K562 (cell line): ENCODE measurements around the gene PLEKHG4B. TPM values are rescaled to one million over a fixed set of nuclear protein-coding genes. Genes with fewer than 3 reads are reported as not detected.

Experiments used
- ATAC-seq: fragments of 200-7000 bp; cut with Tn5 transposase; 3 replicates; pipeline ENCODE4 v1.9.1; 2020; ENCODE audit warnings: moderate library complexity
- BruUV-seq: library from RNA; stranded (reverse); fragments of 400-500 nt; replicated peaks from 2 replicates; lab custom pipeline; 2021; lab: Mats Ljungman, UMichigan
- CTCF ChIA-PET: fragments of 300-600 bp; formaldehyde crosslinking; extraction: SDS; loops from one replicate; lab custom pipeline; 2021; ENCODE audit warnings: low intra/inter-chr PET ratio; lab: Yijun Ruan, JAX
- POLR2A ChIA-PET: fragments of 300-600, 350-650 bp; sonication (Branson Sonifier 250); formaldehyde crosslinking; extraction: SDS; loops from one replicate; lab custom pipeline; 2021; ENCODE audit warnings: antibody characterized with exemption, inconsistent platforms; lab: Yijun Ruan, JAX
- DNase-seq, 4 experiments: peaks; one replicate each; pipeline versions ENCODE4 v3.0.0 to v3.0.0-alpha.2; 2011 to 2018; ENCODE audit warnings: low spot score in 3 of 4, mixed read lengths in 3 of 4; ENCODE audit errors: extremely low read depth in 1 of 4
- FAIRE-seq: peaks from 2 replicates; lab custom pipeline; 2011; peaks lifted over from hg19 to GRCh38; lab: Jason Lieb, UNC
- H2AFZ ChIP-seq: 2 replicates; pipeline ENCODE4 v1.6.0; 2011; ENCODE audit warnings: low read depth, low read length, control low read depth, inconsistent platforms
- H3K27ac ChIP-seq: fragments of 200-600 bp; 3 replicates; pipeline ENCODE4 v1.8.0; 2011; ENCODE audit warnings: low read depth, mild to moderate bottlenecking, control low read depth, inconsistent platforms, low read length, moderate library complexity, mixed read lengths; ENCODE audit errors: extremely low read depth
- H3K27me3 ChIP-seq, 2 experiments: fragments of 300-600 bp in 1 of 2; 2 replicates in 1 of 2; 3 replicates in 1 of 2; pipeline versions ENCODE4 v1.6.0 to v1.8.0; 2011; ENCODE audit warnings: inconsistent platforms in 2 of 2, low read length in 2 of 2, mild to moderate bottlenecking in 1 of 2, mixed read lengths in 1 of 2, moderate library complexity in 1 of 2; ENCODE audit not compliant: control insufficient read depth in 2 of 2, insufficient read depth in 2 of 2
- H3K36me3 ChIP-seq: fragments of 300-600 bp; 3 replicates; pipeline ENCODE4 v1.8.0; 2011; ENCODE audit warnings: mild to moderate bottlenecking, low read length, inconsistent platforms; ENCODE audit not compliant: control insufficient read depth, insufficient read depth
- H3K4me1 ChIP-seq, 2 experiments: fragments of 200-600 bp in 1 of 2; replicated peaks in 1 of 2; 2 replicates in 1 of 2; 3 replicates in 1 of 2; pipeline versions ENCODE4 v1.5.1 to v1.8.0; 2011; ENCODE audit warnings: inconsistent platforms in 2 of 2, low read length in 2 of 2, mild to moderate bottlenecking in 1 of 2, mixed read lengths in 1 of 2, moderate library complexity in 1 of 2; ENCODE audit not compliant: control insufficient read depth in 2 of 2, insufficient read depth in 2 of 2
- H3K4me2 ChIP-seq: 2 replicates; pipeline ENCODE4 v1.6.1; 2011; ENCODE audit warnings: low read length, control low read depth, inconsistent platforms, mixed read lengths; ENCODE audit not compliant: insufficient read depth
- H3K4me3 ChIP-seq: fragments of 200-600 bp; sonication (generic), shearing (Covaris generic); 2 replicates; pipeline ENCODE4 v1.5.1; 2016; ENCODE audit warnings: control low read depth, inconsistent platforms
- H3K79me2 ChIP-seq: fragments of 200-600 bp; 3 replicates; pipeline ENCODE4 v1.8.0; 2011; ENCODE audit warnings: low read length, inconsistent platforms; ENCODE audit not compliant: control insufficient read depth, insufficient read depth
- H3K9ac ChIP-seq, 2 experiments: 2 replicates each; pipeline versions ENCODE4 v1.6.0 to v1.6.1; 2011; ENCODE audit warnings: low read depth in 2 of 2, low read length in 2 of 2, control low read depth in 1 of 2, inconsistent platforms in 1 of 2, mild to moderate bottlenecking in 1 of 2, mixed read lengths in 1 of 2; ENCODE audit not compliant: insufficient read depth in 1 of 2
- H3K9me1 ChIP-seq: one replicate; pipeline ENCODE4 v1.6.0; 2011; ENCODE audit warnings: inconsistent platforms, mild to moderate bottlenecking, low read length, moderate library complexity; ENCODE audit not compliant: control insufficient read depth, insufficient read depth
- H3K9me3 ChIP-seq: replicated peaks from 2 replicates; pipeline ENCODE4 v1.5.1; 2011; ENCODE audit warnings: low read depth, low read length, inconsistent platforms; ENCODE audit not compliant: control insufficient read depth, insufficient read depth
- H4K20me1 ChIP-seq: replicated peaks from 2 replicates; pipeline ENCODE4 v1.6.1; 2011; ENCODE audit warnings: low read length, inconsistent platforms, mixed read lengths; ENCODE audit not compliant: control insufficient read depth, insufficient read depth
- CTBP1 ChIP-seq: fragments of 450-650 bp; IDR thresholded peaks from 2 replicates; pipeline ENCODE4 v1.6.1; 2016; ENCODE audit warnings: borderline replicate concordance
- DIDO1 ChIP-seq: fragments of 450-650 bp; IDR thresholded peaks from 2 replicates; pipeline ENCODE4 v1.6.1; 2016; ENCODE audit warnings: low read depth, missing biosample characterization, missing genetic modification characterization
- FOXM1 ChIP-seq, 2 experiments: fragments of 450-650 bp in 1 of 2; sonication (generic) in 1 of 2; formaldehyde crosslinking in 1 of 2; IDR thresholded peaks; 2 replicates each; pipeline versions ENCODE4 v1.6.1 to v1.9.0; 2017 to 2022; ENCODE audit warnings: low read depth in 2 of 2, mild to moderate bottlenecking in 2 of 2, missing genetic modification reagents in 1 of 2, moderate library complexity in 1 of 2
- ILF3 ChIP-seq: fragments of 450-650 bp; IDR thresholded peaks from 2 replicates; pipeline ENCODE4 v1.6.1; 2018; ENCODE audit warnings: antibody characterized with exemption, mild to moderate bottlenecking, moderate library complexity, borderline replicate concordance
- PHB ChIP-seq: fragments of 250-450 bp; sonication (Bioruptor Pico); IDR thresholded peaks from 2 replicates; pipeline ENCODE4 v1.5.0; 2021
- PPARD ChIP-seq: fragments of 250-450 bp; sonication (Bioruptor Pico); IDR thresholded peaks from 2 replicates; pipeline ENCODE4 v1.8.0; 2022; ENCODE audit warnings: inconsistent platforms, mild to moderate bottlenecking, moderate library complexity
- RBM15 ChIP-seq: fragments of 200-400 bp; formaldehyde crosslinking; IDR thresholded peaks from 2 replicates; pipeline ENCODE4 v1.6.1; 2018; ENCODE audit warnings: mild to moderate bottlenecking, low read length, moderate library complexity; ENCODE audit not compliant: insufficient read depth
- RCOR1 ChIP-seq, 2 experiments: IDR thresholded peaks; 2 replicates each; pipeline ENCODE4 v1.6.1; 2012; ENCODE audit warnings: low read depth in 2 of 2, low read length in 2 of 2, borderline replicate concordance in 1 of 2, improper control_type of control experiment in 1 of 2
- SLC30A9 ChIP-seq: fragments of 250-450 bp; sonication (Bioruptor Pico); IDR thresholded peaks from 2 replicates; pipeline ENCODE4 v1.8.0; 2022; ENCODE audit warnings: mild to moderate bottlenecking, moderate library complexity
- SRF ChIP-seq, 2 experiments: fragments of 250-450, 450-650 bp in 1 of 2; sonication (Bioruptor Pico) in 1 of 2; sonication (generic) in 1 of 2; formaldehyde crosslinking; IDR thresholded peaks; 2 replicates each; pipeline versions ENCODE4 v1.5.0 to v1.5.1; 2020 to 2022; ENCODE audit warnings: mild to moderate bottlenecking in 1 of 2, missing genetic modification reagents in 1 of 2
- ZNF318 ChIP-seq, 2 experiments: fragments of 450-650 bp; IDR thresholded peaks; 2 replicates each; pipeline ENCODE4 v1.6.1; 2016; ENCODE audit warnings: mild to moderate bottlenecking in 2 of 2, borderline replicate concordance in 1 of 2, low read depth in 1 of 2, moderate library complexity in 1 of 2
- ZNF764 ChIP-seq: fragments of 250-450 bp; sonication (Bioruptor Pico); IDR thresholded peaks from 2 replicates; pipeline ENCODE4 v1.4.0; 2020; ENCODE audit warnings: low read depth, mild to moderate bottlenecking, moderate library complexity
- ZNF766 ChIP-seq: fragments of 200-800 bp; sonication (Bioruptor generic); conservative IDR thresholded peaks from 2 replicates; pipeline ENCODE4 v1.6.1; 2016; ENCODE audit warnings: missing genetic modification characterization, missing compliant biosample characterization
- ZSCAN32 ChIP-seq: fragments of 450-650 bp; formaldehyde crosslinking; IDR thresholded peaks from 2 replicates; pipeline ENCODE4 v1.4.0; 2020; ENCODE audit warnings: mild to moderate bottlenecking, moderate library complexity
- WGBS: fragments of 100-300 bp; shearing (Covaris generic); methylation state at CpG from one replicate; pipeline ENCODE4 v1.1.6; 2016; ENCODE audit warnings: low coverage, mixed read lengths; ENCODE audit not compliant: insufficient coverage; ENCODE audit errors: missing lambda C conversion rate; 5-methylcytosine and 5-hydroxymethylcytosine counted together
- in situ Hi-C: fragments of 300-500 bp; cut with MboI; formaldehyde crosslinking; loops from 4 replicates; pipeline ENCODE4 v1.15.0; 2018; ENCODE audit warnings: inconsistent platforms, mixed read lengths
- intact Hi-C: fragments of 100-400 bp; cut with micrococcal nuclease; formaldehyde crosslinking; loops from 2 replicates; pipeline ENCODE4 v1.14.2; 2022
- polyA plus RNA-seq, 8 experiments: library from polyadenylated mRNA; depleted of rRNA in 4 of 8; stranded (reverse) in 5 of 8; unstranded in 3 of 8; fragments of >200 nt; fragmentation: Nextera tagmentation in 2 of 8; fragmentation: Illumina TruSeq in 1 of 8; extraction: Ambion mirVana in 2 of 8; extraction: Trizol in 1 of 8; gene quantifications; 2 replicates each; pipeline versions ENCODE4 v1.2.1 to v1.2.3, GENCODE V29; 2011 to 2014; ENCODE audit warnings: inconsistent platforms in 1 of 8, missing spikeins in 1 of 8
- total RNA-seq, 7 experiments: library from RNA; depleted of rRNA in 6 of 7; stranded (reverse); fragments of >200 nt in 6 of 7; fragmentation: Illumina TruSeq in 2 of 7; extraction: Trizol in 2 of 7; gene quantifications; 2 replicates each; pipeline versions ENCODE4 v1.2.1 to v1.2.3, GENCODE V29; 2011 to 2021; ENCODE audit warnings: low replicate concordance in 1 of 7

PLEKHG4B gene
- total and polyA plus RNA-seq, 9 of the 15 experiments (the other 6 are each of a cell fraction or from before 2014, with no cell fraction given): 0.02 TPM; not detected in 8

- no peaks in the 10 kb centered on the region for H3K79me2 ChIP-seq
- BruUV-seq: no TSS peak
- H3K27me3 ChIP-seq: peaks cover 77 to 82% of the 10 kb centered on the region in 2 experiments
- peaks cover 0 to 17% of the 10 kb centered on the region in 2 experiments; a peak in 3 of 5 replicates for H3K4me1 ChIP-seq
- DNase-seq (no peak), FAIRE-seq (no peak), ATAC-seq (no peak)
- H2AFZ ChIP-seq: no peak overlapping the region
- H3K4me2 ChIP-seq: no peak overlapping the region
- no peaks in the 10 kb centered on the region for H3K9me3 ChIP-seq
- H3K36me3 ChIP-seq: no peaks in the 10 kb centered on the region
- H3K9ac ChIP-seq: no peak overlapping the region
- POLR2A ChIA-PET: interaction anchor here (1.6 kb wide), 1 partner anchor 12 kb away, joined by 3 read pairs; no protein-coding TSS in a partner anchor
- 0% methylated on average over 2 of the region's 5 CpGs for WGBS
- H3K4me3 ChIP-seq: no peak overlapping the region
- no peak overlapping the region for H3K27ac ChIP-seq
- H4K20me1 ChIP-seq: peaks cover 12% of the 10 kb centered on the region
- CTCF ChIA-PET: no interaction called here
- H3K9me1 ChIP-seq: peaks cover 4% of the 10 kb centered on the region
- in situ Hi-C loops (no loop called here), intact Hi-C loops (no loop called here)
- TF ChIP-seq SRF (CRISPR knock-in tag; IDR thresholded peaks at IDR 0.05) (no peak), PHB (CRISPR knock-in tag) (no peak), ILF3 (no peak), ZNF766 (CRISPR knock-in tag) (no peak), SLC30A9 (CRISPR knock-in tag) (no peak), ZSCAN32 (CRISPR knock-in tag) (no peak), FOXM1 (IDR thresholded peaks at IDR 0.05; ENCODE audit: low read depth) (no peak), FOXM1 (CRISPR knock-in tag; IDR thresholded peaks at IDR 0.05; ENCODE audit: low read depth) (no peak), ZNF764 (CRISPR knock-in tag) (no peak), ZNF318 (IDR thresholded peaks at IDR 0.05; ENCODE audit: borderline replicate concordance in 1 of 2, low read depth in 1 of 2) (no peak), RCOR1 (IDR thresholded peaks at IDR 0.05; ENCODE audit: borderline replicate concordance in 1 of 2, low read depth in 2 of 2, low read length in 2 of 2) (no peak), CTBP1 (no peak), PPARD (CRISPR knock-in tag) (no peak), RBM15 (no peak), DIDO1 (tag) (no peak)
Measured at GRCh38 chr5:174291-174600, 82.3 kb downstream of the PLEKHG4B start.
